SK-N-SH treated with all-trans-retinoic acid at 6 μM for 48 hours (cell line): ENCODE measurements around the gene PLP2.

Experiments
- ATAC-seq: fragments of 200-7000 bp; cut with Tn5 transposase; 3 replicates; pipeline ENCODE4 v1.9.1; 2020; ENCODE audit warnings: mild to moderate bottlenecking, moderate library complexity
- ARNTL ChIP-seq: fragments of 450-650 bp; formaldehyde crosslinking; IDR thresholded peaks from 2 replicates; pipeline ENCODE4 v1.5.0; 2020; ENCODE audit warnings: low read depth, mild to moderate bottlenecking, moderate library complexity, borderline replicate concordance
- CREB5 ChIP-seq: fragments of 250-450 bp; sonication (Bioruptor Pico); IDR thresholded peaks from 2 replicates; pipeline ENCODE4 v1.5.1; 2020; ENCODE audit warnings: low read depth, mild to moderate bottlenecking, moderate library complexity
- GLIS3 ChIP-seq: fragments of 250-450 bp; sonication (Bioruptor Pico); IDR thresholded peaks from 2 replicates; pipeline ENCODE4 v1.5.0; 2020; ENCODE audit warnings: mild to moderate bottlenecking, moderate library complexity
- OSR1 ChIP-seq: fragments of 250-450 bp; sonication (Bioruptor Pico); IDR thresholded peaks from 2 replicates; pipeline ENCODE4 v1.8.0; 2022; ENCODE audit warnings: moderate library complexity, mild to moderate bottlenecking, inconsistent platforms
- PATZ1 ChIP-seq: fragments of 250-450 bp; sonication (Bioruptor Pico); IDR thresholded peaks from 2 replicates; pipeline ENCODE4 v1.8.0; 2020; ENCODE audit warnings: mild to moderate bottlenecking, moderate library complexity, borderline replicate concordance
- PPARA ChIP-seq: fragments of 250-450 bp; sonication (Bioruptor Pico); IDR thresholded peaks from 2 replicates; pipeline ENCODE4 v1.5.0; 2020; ENCODE audit warnings: mild to moderate bottlenecking, borderline replicate concordance
- RARB ChIP-seq: fragments of 250-450 bp; sonication (Bioruptor Pico); IDR thresholded peaks from 2 replicates; pipeline ENCODE4 v1.8.0; 2021; ENCODE audit warnings: mild to moderate bottlenecking, moderate library complexity
- SNAI2 ChIP-seq: fragments of 250-450 bp; sonication (Bioruptor Pico); IDR thresholded peaks from 2 replicates; pipeline ENCODE4 v1.5.0; 2020; ENCODE audit warnings: mild to moderate bottlenecking, moderate library complexity
- TCF4 ChIP-seq: fragments of 250-450 bp; sonication (Bioruptor Pico); IDR thresholded peaks from 2 replicates; pipeline ENCODE4 v1.8.0; 2021; ENCODE audit warnings: mild to moderate bottlenecking, moderate library complexity, borderline replicate concordance
- TOX ChIP-seq: fragments of 250-450 bp; sonication (Bioruptor Pico); IDR thresholded peaks from 2 replicates; pipeline ENCODE4 v1.8.0; 2021; ENCODE audit warnings: mild to moderate bottlenecking, moderate library complexity, borderline replicate concordance
- ZC3H10 ChIP-seq: fragments of 250-450 bp; sonication (Bioruptor Pico); IDR thresholded peaks from 2 replicates; pipeline ENCODE4 v1.5.1; 2021; ENCODE audit warnings: mild to moderate bottlenecking, moderate library complexity
- ZFP3 ChIP-seq: fragments of 250-450 bp; sonication (Bioruptor Pico); IDR thresholded peaks from 2 replicates; pipeline ENCODE4 v1.5.0; 2020; ENCODE audit warnings: mild to moderate bottlenecking, moderate library complexity
- ZFP30 ChIP-seq: fragments of 450-650 bp; formaldehyde crosslinking; IDR thresholded peaks from 2 replicates; pipeline ENCODE4 v1.5.0; 2022; ENCODE audit warnings: mild to moderate bottlenecking, moderate library complexity
- ZNF565 ChIP-seq: fragments of 450-650 bp; formaldehyde crosslinking; conservative IDR thresholded peaks from 2 replicates; pipeline ENCODE4 v1.5.0; 2020; ENCODE audit warnings: low read depth, mild to moderate bottlenecking, moderate library complexity
- ZNF70 ChIP-seq: fragments of 450-650 bp; formaldehyde crosslinking; IDR thresholded peaks from 2 replicates; pipeline ENCODE4 v1.5.0; 2020; ENCODE audit warnings: mild to moderate bottlenecking, moderate library complexity
- TF ChIP-seq, protein P1 (sequence below): fragments of 250-450 bp; sonication (Bioruptor Pico); IDR thresholded peaks from 2 replicates; pipeline ENCODE4 v1.5.0; 2020; ENCODE audit warnings: mild to moderate bottlenecking, moderate library complexity
- TF ChIP-seq, protein P2 (sequence below): fragments of 250-450 bp; sonication (Bioruptor Pico); IDR thresholded peaks from 2 replicates; pipeline ENCODE4 v1.5.1; 2021; ENCODE audit warnings: mild to moderate bottlenecking, moderate library complexity
- TF ChIP-seq, protein P3 (sequence below): fragments of 250-450 bp; sonication (Bioruptor Pico); IDR thresholded peaks from 2 replicates; pipeline ENCODE4 v1.8.0; 2021; ENCODE audit warnings: low read depth, mild to moderate bottlenecking, moderate library complexity, borderline replicate concordance

PLP2 gene

DNA sequence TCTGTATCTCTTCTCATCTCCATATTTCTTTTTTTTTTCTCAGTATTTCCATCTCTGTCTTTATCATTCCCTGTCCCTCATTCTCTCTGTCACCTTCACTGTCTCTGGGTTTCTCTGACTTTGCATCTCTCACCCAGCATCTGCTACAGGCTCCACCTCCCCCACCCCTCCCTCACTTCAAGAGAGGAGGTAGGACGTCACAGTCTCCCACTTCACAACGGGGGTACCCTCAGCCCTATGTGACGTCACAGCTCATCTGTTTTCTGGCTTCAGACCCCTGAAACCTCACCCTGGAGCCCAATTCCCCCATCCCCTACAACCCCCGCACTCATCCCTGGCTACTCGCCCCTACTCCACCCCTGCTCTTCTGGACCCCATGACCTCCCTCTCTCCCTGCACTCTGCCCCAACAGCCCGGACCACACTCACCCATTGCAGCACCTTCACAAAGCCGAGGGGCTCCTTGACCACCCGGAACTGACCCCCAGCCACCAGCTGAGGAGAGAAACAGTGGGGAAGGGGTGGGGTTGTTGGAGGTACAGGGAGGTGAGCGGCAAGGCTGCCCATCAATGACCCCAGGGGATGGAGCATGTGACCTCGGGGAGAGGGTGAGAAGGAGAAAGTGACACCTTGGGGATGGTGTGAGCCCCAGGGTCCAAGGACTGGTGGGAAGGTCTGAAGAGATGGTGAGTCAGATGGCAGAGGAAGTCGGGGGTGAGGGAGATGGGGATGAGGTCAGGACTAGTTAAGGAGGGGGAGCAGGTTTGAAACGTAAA, 27.0 kb downstream of the PLP2 start:
- no peak for ATAC-seq
- TF ChIP-seq ZFP3 (CRISPR knock-in tag) (no peak), ZNF565 (CRISPR knock-in tag) (no peak), RARB (no peak), PATZ1 (CRISPR knock-in tag) (no peak), GLIS3 (CRISPR knock-in tag) (no peak), ARNTL (CRISPR knock-in tag) (no peak), ZNF70 (CRISPR knock-in tag) (no peak), TOX (CRISPR knock-in tag) (no peak), ZFP30 (no peak)
- TF ChIP-seq, protein P1, sequence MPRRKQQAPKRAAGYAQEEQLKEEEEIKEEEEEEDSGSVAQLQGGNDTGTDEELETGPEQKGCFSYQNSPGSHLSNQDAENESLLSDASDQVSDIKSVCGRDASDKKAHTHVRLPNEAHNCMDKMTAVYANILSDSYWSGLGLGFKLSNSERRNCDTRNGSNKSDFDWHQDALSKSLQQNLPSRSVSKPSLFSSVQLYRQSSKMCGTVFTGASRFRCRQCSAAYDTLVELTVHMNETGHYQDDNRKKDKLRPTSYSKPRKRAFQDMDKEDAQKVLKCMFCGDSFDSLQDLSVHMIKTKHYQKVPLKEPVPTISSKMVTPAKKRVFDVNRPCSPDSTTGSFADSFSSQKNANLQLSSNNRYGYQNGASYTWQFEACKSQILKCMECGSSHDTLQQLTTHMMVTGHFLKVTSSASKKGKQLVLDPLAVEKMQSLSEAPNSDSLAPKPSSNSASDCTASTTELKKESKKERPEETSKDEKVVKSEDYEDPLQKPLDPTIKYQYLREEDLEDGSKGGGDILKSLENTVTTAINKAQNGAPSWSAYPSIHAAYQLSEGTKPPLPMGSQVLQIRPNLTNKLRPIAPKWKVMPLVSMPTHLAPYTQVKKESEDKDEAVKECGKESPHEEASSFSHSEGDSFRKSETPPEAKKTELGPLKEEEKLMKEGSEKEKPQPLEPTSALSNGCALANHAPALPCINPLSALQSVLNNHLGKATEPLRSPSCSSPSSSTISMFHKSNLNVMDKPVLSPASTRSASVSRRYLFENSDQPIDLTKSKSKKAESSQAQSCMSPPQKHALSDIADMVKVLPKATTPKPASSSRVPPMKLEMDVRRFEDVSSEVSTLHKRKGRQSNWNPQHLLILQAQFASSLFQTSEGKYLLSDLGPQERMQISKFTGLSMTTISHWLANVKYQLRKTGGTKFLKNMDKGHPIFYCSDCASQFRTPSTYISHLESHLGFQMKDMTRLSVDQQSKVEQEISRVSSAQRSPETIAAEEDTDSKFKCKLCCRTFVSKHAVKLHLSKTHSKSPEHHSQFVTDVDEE = no peak
- TF ChIP-seq, protein P2, sequence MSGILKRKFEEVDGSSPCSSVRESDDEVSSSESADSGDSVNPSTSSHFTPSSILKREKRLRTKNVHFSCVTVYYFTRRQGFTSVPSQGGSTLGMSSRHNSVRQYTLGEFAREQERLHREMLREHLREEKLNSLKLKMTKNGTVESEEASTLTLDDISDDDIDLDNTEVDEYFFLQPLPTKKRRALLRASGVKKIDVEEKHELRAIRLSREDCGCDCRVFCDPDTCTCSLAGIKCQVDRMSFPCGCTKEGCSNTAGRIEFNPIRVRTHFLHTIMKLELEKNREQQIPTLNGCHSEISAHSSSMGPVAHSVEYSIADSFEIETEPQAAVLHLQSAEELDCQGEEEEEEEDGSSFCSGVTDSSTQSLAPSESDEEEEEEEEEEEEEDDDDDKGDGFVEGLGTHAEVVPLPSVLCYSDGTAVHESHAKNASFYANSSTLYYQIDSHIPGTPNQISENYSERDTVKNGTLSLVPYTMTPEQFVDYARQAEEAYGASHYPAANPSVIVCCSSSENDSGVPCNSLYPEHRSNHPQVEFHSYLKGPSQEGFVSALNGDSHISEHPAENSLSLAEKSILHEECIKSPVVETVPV (CRISPR knock-in tag) = no peak
- TF ChIP-seq, all 23 proteins: peak for 0

GRCh38 chrX:49199315-49199595, 27.6 kb downstream of the PLP2 start:
- no peak for ATAC-seq
- TF ChIP-seq, protein P3, sequence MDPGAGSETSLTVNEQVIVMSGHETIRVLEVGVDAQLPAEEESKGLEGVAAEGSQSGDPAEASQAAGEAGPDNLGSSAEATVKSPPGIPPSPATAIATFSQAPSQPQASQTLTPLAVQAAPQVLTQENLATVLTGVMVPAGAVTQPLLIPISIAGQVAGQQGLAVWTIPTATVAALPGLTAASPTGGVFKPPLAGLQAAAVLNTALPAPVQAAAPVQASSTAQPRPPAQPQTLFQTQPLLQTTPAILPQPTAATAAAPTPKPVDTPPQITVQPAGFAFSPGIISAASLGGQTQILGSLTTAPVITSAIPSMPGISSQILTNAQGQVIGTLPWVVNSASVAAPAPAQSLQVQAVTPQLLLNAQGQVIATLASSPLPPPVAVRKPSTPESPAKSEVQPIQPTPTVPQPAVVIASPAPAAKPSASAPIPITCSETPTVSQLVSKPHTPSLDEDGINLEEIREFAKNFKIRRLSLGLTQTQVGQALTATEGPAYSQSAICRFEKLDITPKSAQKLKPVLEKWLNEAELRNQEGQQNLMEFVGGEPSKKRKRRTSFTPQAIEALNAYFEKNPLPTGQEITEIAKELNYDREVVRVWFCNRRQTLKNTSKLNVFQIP (CRISPR knock-in tag) = no peak
- TF ChIP-seq OSR1 (CRISPR knock-in tag) = no peak
- TF ChIP-seq, protein P1 = no peak
- TF ChIP-seq ZC3H10 (CRISPR knock-in tag) = no peak
- no peak for TF ChIP-seq ZNF70 (CRISPR knock-in tag)
- TF ChIP-seq, all 23 proteins: peak for 0

DNA sequence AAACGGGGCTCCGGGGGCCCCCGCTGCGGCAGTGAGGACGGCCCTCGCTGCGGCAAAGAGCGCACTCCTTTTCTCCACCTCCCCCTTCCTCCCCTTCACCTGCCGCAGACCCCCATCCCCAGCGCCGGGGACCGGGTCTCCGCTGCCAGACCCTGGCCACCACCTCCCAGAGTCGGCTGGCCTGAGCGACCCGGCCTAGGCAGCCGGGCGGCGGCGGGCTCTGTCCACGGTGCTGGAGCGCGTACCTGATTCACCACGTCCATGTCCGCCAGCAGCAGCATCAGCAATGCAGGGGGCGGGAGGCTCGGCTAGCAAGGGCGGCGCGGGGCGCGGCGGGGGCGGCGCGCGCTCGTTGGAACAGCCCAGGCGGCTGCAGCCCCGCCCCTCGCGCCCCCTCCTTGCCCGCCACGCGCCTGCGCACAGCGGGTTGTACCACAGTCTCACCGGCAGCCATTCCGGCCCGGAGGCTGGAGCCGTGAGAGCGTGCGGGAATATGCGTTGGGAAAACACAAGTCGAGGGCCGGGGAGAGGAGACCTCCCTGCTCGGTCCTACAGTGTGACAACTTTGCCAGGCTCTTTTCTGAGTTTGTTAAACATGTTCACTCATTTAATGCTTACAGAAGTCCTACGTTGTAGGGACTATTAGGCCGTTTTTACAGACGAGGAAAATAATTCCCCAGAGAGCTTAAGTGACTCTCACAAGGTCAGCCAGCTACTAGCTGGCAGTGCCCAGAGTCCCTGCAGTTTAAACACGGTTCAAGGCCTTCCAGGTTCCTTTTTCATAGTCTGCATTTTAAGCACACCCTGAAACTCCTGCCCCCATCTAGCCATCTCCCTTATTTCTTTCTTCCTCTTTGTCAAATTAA, 28.4 kb downstream of the PLP2 start, which contains the start of gene SYP:
SYP (minus strand) TSS at position 288 of the 866 bp plus-strand sequence; CDS start at position 281, 7 bp downstream.
- ATAC-seq = peak; percentile 98
- TF ChIP-seq ZNF70 (CRISPR knock-in tag) (no peak), ZC3H10 (CRISPR knock-in tag) (0 out of 2 replicates have a peak, but pooled peaks have one; percentile 19), CREB5 (CRISPR knock-in tag) (no peak), GLIS3 (CRISPR knock-in tag) (no peak), PATZ1 (CRISPR knock-in tag) (no peak), PPARA (CRISPR knock-in tag) (no peak), SNAI2 (CRISPR knock-in tag) (peak; percentile 30; the same call in 1 of the 2 replicates), OSR1 (CRISPR knock-in tag) (no peak), RARB (no peak), TCF4 (CRISPR knock-in tag) (no peak), ZNF565 (CRISPR knock-in tag) (no peak), ZFP30 (no peak)
- TF ChIP-seq, protein P3 (CRISPR knock-in tag) = no peak
